HG03558 (cell line): Measurements from ENCODE around the gene B4GAT1.
"Not testable (repeated sequence)": the region's sequence is repeated elsewhere in the genome, so short reads cannot be mapped to it uniquely, and the experiment has no call there.

Experiments
- ATAC-seq: cut with Tn5 transposase; IDR thresholded peaks from one replicate; pipeline ENCODE4 v1.9.1; 2021; ENCODE audit warnings: moderate number of reproducible peaks; ENCODE audit not compliant: unreplicated experiment; ENCODE audit errors: extremely low read depth

B4GAT1 gene

DNA sequence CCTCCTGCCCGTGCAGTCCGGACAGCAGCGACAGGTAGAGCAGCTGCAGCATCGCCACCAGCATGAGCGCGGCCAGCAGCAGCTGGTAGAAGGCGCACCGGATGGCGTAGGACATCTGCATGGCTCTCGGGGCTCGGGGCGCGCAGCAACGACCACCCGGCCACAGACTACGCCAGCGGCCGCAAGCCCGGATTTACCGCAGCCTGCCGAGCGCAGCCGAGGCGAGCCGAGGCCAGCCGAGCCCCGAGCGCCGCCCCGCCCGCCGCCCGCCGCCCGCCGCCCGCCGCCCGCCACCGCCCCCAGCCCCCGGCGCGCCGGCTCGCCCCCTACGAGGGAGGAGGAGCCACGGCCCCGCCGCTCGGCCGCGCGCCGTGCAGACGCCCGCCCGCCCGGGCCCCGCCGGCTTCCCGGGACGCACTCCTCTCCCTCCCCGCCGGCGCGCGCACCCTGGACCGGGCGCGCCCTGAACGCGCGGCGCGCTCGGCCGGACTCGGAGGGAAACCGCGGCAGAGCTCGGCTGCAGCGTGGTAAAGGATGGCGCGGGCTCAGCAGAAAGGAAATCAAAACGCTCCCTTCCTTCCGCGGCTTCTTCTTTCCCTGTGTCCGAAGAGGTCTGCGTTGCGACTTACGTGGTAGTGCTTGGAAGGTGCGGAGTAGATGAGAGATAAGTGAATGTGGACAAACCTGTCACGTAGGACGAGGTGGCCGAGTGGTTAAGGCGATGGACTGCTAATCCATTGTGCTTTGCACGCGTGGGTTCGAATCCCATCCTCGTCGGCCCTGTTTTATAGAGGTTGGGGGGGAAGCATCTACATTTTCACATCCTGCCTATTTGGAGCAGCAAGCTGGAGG lies at the start of gene B4GAT1:
TSS of gene B4GAT1 (minus strand) at position 205 of the 852 bp plus-strand sequence. CDS start at position 121, 84 bp downstream.
- ATAC-seq = no peak

DNA sequence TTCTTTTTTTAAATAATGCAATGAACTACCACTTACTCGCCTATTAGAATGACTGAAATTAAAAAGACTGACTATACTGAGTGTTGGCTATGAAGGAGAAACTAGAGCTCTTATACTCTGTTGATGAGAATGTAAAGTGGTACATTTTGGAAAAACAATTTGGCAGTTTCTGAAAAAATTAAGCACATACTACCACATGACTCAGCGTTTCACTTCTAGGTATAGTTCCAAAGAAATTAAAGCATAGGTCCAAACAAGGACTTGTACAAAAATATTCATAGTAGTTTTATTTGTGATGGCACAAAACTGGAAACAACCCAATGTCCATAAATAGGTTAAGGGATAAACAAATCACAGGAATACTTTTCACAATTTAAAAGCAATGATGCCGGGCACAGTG lies 46.5 kb upstream of the B4GAT1 start:
- no peak for ATAC-seq

DNA sequence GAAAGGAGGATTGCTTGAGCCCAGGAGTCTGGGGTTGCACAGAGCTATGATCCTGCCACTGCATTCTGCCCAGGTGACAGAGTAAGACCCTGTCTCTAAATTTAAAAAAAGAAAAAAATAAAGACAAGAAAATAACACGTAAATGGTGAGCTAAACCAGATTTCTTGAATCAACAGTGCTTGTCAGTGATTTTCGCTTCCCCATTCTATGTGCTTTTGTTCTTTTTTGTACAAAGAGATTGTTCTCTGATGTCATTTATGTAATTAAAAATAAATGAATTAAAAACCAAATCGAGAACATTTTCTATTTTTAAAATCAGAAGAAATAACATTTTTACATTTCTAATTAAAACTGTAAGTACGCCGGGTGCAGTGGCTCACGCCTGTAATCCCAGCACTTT lies 43.9 kb upstream of the B4GAT1 start:
- no peak for ATAC-seq

DNA sequence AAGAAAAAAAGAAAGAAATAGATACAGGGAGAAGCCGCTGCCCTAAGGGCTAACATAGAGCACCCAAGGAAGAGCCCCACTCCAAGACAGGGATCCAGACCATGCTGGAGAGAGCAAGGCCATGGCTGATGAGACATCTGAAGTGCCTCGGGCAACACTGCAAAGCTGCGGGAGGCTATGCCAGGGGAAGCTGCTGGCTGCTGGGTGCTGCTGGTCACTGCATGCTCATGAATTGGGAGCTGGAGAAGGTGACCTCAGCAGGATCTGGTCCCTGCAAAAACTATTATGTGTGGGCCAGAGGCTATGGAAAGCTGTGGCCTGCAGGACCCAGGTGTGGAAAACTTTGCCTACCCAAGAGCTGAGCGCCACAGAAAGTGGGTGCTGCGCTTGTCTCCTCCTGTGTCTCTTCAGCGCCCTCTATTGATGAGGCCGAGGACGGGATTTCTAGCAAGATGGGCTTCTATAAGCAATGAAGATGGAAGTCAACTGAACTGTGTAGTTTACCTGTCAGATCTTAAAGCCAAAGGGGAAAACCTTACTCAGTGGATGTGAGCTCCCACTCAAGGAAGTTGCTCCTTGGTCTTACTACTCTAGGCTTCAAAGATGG lies 41.5 kb upstream of the B4GAT1 start:
- no peak for ATAC-seq

DNA sequence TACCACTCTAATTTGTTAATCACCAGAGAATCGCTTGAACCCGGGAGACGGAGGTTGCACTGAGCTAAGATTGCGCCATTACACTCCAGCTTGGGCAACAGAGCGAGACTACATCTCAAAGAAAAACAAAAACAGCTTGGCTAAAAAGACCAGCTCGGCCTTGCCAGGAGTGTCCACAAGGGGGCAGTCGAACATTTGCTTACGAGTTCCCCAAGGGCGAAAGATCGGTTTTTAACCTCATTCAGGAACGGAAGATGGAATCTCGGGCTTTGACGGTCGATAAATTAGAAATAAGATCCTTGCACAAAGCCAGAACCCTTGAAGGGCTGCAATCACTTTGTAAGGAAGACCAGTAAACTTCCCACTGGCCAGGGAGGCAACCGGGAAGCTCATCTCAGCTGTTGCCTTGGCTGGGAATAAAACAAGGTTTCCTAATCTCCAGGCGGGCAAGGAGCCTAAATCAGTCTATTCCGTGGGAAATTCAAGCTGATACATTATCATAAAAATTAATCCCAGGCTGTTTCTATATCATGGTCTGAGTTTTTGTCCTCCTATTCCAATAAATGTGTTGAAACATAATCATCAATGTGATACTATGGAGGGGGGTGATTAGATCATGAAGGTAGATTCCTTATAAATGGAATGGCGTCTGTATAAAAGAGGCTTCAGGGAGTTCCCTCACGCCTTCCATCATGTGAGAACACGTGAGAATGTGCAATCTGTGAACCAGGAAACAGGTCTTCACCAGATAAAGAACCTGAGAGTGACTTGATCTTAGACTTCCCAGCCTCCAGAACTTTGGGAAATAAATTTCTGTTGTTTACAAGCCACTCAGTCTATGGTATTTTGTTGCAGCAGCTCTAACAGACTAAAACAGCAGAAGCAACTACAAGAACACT lies 39.0 kb upstream of the B4GAT1 start:
- no peak for ATAC-seq

DNA sequence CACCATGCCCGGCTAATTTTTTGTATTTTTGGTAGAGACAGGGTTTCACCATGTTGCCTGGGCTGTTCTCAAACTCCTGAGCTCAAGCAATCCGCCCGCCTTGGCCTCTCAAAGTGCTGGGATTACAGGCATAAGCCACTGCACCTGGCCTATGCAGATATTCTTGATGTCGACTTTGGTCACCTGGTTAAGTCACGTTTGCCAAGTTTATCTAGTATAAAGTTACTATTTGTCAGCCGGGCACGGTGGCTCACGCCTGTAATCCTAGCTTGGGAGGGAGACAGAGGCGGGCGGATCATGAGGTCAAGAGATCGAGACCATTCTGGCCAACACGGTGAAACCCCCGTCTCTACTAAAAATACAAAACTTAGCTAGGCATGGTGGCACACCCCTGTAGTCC lies 36.9 kb upstream of the B4GAT1 start:
- ATAC-seq = not testable (repeated sequence)

DNA sequence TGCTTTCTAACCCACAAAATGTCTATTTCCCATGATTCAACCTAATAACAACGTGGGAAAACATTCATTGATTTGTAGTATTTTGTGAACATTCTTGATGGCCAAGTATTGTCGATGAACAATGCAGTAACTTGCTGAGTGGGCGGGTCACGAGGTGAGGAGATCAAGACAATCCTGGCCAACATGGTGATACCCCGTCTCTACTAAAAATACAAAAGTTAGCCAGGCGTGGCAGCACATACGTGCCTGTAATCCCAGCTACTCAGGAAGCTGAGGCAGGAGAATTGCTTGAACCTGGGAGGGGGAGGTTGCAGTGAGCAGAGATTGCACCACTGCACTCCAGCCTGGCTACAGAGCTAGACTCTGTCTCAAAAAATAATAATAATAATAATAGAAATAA lies 32.8 kb upstream of the B4GAT1 start:
- not testable (repeated sequence) for ATAC-seq

DNA sequence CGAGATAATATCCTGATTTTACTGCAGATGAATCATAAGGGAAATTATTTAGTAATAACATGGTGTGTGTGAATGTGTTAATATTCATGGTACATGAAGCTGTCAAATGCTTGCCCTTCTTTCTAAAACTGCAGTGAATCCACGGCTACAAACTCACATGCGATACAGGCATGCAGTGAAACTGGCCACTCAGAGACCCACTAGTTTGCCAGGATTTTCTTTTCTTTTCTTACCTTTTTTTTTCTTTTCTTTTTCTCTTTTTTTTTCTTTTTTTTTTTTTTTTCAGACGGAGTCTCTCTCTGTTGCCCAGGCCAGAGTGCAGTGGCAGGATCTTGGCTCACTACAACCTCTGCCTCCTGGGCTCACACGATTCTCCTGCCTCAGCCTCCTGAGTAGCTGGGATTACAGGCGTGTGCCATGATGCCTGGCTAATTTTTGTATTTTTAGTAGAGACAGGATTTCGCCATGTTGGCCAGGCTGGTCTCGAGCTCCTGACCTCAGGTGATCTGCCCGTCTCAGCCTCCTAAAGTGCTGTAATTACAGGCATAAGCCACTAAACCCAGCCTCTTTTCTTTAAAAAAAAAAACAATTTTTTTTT lies 26.4 kb upstream of the B4GAT1 start:
- ATAC-seq = not testable (repeated sequence)

DNA sequence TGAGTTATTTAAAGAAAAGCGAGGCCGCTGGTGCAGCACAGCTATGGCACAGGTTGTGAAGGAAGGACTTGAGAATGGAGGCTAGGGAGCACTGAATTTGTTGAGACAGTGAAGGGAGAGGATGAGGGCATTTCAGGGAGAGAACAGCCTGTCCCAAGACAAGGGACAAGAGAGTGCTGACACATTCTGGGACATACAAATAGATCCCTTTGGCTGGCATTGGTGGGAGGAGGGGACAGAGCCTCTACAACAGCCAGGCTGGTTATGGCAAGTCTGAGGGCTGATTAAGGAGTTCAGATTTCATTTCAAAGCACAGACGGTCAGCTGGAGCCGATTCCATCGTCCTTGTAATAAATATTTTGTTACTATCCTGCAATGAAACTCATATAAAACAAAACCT lies 25.8 kb upstream of the B4GAT1 start:
- ATAC-seq = no peak

DNA sequence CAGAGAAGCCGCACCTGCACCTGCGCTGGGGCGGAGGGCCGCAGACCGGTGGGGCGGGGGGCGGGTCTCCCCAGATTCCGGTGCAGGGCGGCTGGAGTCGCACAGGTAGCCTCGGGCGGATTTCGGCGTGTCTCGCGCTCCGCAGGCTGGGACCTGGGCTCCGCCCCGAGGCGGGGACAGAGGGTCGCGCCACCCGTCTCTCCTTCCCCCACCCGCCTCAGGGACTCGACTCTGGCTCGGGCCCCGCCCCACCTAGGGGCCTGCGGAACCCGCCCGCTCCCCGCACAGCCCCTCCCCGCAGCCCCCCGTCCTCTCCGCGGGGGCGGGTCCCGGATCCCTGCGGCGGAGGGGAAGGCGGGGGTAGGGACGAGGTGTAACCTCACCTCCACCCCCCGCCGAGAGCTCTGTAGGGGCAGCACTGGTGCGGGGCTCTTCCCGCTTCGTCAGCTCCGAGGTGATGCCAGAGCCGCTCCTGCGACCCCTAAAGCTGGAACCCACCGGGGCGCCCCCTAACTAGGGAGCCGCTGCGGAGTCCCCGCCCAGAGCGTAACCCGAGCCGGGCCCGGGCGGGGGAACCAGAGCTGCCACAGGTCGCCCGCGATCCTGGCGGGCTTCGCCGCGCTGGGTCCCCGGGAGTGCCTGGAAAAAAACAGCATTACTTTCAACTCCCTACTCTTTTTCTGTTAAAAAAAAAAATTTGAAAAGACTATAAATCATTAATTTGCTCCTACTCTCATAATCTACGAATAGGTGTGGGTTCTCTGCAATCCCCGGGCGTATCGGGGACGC lies 24.4 kb upstream of the B4GAT1 start, which contains the start of gene SLC29A2:
TSS of gene SLC29A2 (minus strand) at position 134 of the 789 bp plus-strand sequence. CDS start 169 bp downstream, outside the sequence.
- no peak for ATAC-seq

DNA sequence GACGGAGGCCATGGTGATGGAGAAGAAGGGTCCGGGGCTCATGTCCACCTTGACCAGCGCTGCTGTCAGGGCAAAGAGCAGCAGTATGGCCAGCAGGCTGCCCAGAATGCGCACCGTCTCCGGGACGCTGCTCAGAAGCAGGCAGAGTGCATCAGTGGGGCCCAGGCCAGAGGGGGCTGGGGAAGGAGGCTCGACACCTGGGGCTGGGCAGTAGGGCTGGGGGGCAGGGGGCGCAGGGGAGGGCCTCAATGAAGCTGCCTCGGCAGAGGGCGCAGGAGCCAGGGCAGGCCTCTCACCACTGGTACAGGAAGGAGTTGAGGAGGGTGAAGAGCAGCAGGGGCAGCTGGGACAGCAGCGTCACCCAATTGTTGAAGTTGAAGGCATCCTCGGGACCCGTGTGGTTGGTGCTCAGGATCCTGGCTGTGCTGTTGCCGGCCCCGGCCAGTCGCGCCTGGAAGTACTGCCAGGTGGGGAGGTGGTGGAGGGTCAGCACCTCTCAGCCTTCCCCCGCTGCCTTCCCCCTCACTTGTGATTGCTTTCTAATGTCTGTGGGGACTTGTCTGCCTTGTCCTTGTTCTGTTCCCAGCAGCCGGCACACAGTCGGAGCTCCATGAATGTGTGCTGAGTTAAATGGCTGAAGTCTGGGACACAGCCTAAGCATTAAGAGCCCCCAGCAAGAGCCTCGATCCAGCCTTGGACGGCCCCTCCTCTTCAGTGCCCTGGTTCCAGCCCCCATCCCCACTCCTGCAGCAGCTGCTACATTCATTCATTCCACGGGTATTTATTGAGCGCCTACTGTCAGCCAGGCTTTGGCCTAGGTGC lies 21.9 kb upstream of the B4GAT1 start:
- ATAC-seq = no peak

DNA sequence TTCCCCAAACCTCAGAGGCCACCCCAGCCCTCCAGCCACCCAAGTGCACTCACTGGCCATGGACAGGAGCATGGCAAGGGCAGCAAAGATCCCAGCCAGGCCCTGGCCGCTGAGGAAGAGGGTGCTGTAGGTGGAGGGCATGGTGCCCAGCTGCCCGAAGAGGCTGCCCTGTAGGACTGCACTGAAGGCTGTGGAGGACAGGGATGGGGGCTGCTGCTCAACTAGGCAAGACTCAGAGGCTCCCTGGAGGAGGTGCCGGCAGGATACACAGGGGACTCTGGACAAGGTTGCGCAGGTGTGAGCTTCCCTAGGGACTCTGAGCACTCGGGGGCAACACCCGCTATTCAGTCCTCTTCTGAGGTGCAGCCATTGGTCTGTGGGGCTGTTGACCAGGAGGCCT lies 21.1 kb upstream of the B4GAT1 start:
- ATAC-seq = no peak

DNA sequence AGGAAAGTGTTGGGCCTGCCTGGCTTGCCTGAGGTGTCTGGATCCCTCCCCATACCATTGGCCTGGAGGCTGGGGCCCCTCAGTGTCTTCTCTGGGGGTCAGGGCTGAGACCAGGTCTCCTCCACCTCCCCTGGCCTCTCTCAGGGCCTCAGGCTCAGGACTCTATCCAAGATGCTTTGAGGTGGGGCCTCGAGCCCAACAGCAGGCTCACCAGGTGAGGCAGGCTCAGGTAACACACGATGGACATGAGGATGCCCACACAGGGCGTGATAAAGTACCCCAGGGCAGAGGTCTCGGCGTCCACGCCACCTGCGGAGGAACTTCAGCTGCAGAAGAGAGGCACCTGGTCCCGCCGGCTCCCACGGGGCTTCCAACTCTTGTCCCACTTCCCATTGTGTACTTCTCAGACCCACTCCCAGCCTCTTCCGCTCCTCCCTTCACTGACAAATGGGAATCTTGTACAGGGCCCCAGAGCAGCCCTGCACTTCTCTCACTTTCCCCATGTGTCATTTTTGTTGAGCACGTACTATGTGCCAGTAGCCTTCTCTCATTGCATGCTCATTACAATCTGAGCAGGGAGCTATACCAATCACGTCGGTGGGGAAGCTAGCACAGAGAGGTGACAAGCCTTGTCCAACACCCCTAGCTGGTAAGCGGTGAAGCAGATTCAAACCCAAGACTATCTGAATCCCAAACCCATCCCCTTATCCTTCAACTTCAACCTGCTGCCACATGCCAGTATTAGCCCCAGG lies 20.3 kb upstream of the B4GAT1 start:
- no peak for ATAC-seq

DNA sequence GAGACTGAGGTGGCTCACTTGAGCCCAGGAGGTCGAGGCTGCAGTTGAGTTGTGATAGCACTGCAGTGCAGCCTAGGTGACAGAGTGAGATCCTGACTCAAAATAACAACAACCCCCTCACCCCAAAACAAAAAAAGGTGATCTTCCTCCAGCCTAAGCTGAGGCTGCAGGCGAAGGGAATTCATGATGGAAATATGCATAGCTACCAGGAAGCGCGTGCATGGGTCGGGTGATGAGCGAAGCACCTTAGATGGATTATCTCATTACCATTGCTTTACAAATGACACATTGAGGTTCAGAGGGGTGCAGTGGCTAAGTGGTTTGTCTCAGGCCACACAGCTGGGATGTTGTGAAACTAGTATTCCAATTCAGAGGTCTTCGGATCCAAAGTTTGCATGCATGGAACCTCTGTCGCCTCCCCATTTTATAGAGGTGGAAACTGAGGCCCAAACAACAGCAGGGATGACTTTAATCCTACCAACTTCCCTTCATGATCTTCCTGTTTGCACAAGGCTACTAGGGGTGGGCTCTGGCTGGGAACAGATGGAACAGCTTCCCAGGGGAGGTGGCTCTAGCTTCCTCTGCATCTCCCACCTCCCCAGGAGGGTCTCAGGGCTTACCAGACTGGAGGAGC lies 19.5 kb upstream of the B4GAT1 start:
- ATAC-seq = no peak

DNA sequence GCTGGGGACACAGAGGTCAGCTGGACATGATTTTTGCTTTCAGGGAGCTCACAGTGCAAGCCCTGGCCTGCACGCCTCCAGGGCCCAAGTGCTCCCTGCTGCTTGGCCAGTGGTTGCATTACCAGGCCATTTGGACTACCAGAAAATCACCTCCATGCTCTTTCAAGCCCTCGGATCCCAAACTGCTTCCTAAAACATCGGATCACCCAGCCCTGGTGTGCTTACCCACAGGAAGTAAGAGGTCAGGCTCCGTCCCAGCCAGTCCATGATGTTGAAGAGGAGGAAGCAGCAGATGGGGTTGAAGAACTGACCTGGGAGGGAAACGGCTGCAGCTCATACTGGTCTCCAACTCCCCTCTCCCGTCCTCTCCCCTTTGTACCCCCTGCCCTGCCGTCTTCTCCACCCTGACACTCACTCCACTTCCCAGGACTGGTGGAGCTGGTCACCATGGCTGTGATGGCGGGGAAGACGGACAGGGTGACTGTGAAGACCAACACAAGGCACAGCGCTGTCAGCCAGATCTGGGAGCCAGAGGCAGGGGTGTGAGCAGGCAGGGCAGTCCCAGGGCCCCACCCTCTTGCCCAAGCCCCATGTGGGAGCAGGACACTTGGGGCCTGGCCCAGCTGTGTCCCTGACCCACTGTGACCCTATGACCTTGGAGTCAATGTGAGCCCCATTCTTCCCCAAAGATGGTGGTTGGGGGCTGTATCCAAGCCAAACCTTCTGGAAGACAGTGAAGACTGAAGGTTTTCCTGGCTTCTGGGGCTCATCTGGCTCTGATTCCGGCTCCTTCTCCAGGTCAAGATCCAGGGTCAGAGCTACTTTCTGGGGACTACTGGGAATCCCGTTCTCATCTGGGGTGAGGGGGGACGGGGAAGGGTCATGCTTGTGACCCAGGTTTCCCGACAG lies 18.5 kb upstream of the B4GAT1 start:
- no peak for ATAC-seq

DNA sequence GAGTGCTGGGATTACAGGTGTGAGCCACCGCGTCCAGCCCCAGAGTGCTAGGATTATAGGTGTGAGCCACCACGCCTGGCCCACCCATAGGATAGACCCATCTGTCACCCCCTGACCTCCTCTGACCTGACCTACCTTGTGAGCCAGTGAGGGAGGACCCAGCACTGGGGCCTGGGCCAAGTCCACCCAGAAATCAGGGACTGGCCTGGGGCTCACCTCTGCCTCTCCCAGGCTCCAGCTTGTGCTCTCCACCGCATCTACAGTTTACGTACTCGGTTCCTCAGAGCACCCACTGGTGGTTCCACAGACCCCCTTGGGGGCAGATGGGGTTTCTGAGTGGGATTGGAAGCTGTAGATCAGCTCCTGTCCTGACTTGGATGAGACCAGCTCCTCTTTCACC lies 17.7 kb upstream of the B4GAT1 start:
- no peak for ATAC-seq
